GM10266 (cell line): Measurements from ENCODE around the gene THBD.

ENCODE experiments used
- DNase-seq: peaks from one replicate; pipeline ENCODE4 v3.0.0; 2012; ENCODE audit errors: extremely low spot score
- TF ChIP-seq, protein P1 (sequence below): IDR thresholded peaks from 2 replicates; pipeline ENCODE4 v1.5.1; 2012; ENCODE audit warnings: mild to moderate bottlenecking, low read depth; ENCODE audit not compliant: control insufficient read depth, insufficient read depth; ENCODE audit errors: missing control alignments

THBD gene

DNA sequence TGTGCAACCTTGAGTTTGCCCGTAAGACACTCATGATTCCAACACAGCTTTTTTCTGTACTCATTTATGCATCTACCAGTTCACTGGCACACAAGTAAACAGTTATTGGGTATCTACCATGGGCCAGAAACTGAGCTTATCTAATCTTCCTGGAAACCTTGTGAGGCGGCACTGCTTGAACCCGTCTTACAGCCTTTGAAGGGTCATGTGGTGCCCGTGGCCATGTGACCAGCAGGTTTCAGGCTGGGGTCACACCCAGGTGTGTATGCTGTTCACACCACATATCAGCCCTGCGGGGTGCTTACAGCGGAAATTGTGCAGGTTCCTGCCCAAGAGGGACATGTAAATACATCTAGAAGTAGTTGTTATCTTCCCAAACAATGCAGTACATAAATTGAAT lies 6.1 kb downstream of the THBD start:
- no peak for DNase-seq

DNA sequence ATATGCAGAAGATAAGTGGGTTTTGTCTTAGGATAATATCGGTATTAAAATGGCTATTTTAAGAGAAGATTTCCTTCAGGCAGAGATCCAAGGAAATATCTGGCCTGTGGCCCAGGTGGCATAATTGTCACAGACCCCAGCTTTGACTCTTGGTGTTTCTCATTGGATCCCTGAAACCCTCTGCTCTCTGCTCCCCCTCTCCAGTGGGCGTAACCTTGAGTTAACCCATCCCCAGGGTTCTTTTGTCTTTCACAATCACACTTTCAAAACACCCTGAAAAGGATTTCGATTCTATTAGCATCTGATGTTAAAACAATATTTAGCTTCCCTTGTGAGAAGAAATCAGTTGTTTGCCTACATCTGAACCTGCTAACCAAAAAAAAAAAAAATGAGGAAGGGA lies 7.2 kb downstream of the THBD start:
- no peak for DNase-seq
- TF ChIP-seq, protein P1, sequence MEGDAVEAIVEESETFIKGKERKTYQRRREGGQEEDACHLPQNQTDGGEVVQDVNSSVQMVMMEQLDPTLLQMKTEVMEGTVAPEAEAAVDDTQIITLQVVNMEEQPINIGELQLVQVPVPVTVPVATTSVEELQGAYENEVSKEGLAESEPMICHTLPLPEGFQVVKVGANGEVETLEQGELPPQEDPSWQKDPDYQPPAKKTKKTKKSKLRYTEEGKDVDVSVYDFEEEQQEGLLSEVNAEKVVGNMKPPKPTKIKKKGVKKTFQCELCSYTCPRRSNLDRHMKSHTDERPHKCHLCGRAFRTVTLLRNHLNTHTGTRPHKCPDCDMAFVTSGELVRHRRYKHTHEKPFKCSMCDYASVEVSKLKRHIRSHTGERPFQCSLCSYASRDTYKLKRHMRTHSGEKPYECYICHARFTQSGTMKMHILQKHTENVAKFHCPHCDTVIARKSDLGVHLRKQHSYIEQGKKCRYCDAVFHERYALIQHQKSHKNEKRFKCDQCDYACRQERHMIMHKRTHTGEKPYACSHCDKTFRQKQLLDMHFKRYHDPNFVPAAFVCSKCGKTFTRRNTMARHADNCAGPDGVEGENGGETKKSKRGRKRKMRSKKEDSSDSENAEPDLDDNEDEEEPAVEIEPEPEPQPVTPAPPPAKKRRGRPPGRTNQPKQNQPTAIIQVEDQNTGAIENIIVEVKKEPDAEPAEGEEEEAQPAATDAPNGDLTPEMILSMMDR, result no peak

More for the DNA sequence above, 6.1 kb downstream of the THBD start:
- TF ChIP-seq, protein P1, result no peak

DNA sequence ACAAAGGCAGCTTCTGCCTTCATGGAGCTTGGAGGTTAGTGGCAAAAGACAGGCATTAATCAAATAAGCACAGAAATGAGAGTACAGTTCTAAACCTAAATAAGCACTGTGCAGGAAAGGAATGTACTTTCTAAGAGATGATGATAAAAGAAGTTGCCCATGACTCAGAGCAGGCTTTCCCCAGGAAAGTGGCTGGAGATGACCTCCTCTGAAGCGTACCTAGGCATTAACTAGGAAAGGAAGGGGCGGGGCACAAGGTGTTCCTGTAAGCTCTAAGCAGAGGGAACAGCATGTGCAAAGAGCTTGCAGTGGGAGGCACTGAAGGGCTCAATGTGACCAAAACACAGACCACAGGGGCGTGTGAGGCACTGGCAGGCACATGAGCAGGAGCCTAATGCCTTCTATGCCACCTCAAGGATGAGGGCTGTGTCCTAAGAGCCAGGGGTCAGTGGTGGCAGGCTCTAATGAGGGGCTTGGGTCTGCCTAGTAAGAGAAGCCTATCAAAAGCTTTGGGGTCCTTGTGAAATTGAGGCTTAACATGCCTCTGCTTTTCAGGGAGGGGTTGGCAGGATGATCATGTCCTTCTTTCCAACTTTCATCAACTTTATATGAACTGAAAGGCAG lies 9.5 kb downstream of the THBD start:
- DNase-seq, result no peak
- TF ChIP-seq, protein P1, result no peak

DNA sequence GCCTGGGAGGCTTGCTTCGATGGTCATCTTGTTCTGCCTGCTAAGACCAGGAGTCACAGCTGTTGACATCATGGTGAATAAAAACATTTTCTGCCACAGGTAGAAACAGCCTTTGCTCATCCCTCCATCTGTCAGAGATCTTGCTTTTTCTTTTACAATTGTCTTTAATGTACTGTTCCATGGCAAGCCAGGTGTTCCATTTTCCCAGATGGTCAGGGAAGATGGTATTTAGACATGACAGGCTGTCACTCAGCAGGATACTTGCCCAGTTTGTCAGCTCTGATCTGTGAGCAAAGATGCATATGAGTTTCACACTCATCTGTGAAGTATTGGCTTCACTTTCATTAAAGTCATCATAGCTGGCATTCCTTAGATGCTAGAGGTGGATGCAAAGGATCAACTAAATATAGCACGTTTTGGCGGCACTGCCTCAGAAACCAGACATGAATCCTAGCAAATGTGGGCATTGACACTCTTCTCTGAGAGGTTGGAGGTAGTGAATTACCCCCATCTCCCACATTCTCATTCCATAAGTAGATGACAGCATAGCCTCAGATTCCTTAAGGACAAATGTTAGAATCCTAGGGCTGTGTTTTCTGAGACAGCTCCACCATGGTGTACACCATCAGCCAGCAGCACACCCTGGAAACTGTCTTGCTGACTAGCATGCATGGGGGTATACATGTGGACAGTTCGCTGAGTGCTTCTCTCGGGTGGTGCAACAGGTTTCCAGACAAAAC lies 10.2 kb downstream of the THBD start:
- TF ChIP-seq, protein P1, result no peak
- DNase-seq, result no peak

DNA sequence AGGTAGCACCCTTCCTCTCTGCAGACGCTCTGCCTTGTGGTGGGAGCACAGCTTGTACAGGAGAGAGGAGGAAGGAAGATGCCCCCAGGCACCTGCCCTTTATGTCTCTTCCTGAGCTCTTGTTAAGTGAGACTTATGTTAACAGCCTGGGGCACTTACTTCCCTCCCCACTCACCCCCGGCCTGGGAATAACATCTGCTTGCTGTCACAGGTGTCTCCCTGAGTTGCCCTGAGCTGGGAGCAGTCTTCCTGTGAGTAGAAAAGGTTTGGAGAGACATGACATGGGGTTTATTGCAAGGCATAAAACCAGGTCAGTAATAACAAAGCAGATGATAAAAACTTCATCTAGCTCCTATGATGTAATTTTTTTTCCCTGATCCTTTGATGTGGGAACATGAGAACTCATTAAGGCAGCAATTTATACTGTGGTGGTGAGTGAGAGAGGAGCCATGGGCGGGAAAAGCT lies 12.4 kb downstream of the THBD start:
- TF ChIP-seq, protein P1, result no peak
- no peak for DNase-seq

DNA sequence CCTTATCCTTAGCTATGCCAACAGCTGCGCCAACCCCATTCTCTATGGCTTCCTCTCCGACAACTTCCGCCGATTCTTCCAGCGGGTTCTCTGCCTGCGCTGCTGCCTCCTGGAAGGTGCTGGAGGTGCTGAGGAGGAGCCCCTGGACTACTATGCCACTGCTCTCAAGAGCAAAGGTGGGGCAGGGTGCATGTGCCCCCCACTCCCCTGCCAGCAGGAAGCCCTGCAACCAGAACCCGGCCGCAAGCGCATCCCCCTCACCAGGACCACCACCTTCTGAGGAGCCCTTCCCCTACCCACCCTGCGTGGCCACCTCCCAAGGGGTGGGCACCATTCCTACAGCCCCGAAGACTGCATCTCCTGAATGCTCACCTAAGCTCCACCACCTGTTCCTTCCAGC lies 13.1 kb downstream of the THBD start:
- TF ChIP-seq, protein P1, result no peak
- DNase-seq, result no peak

DNA sequence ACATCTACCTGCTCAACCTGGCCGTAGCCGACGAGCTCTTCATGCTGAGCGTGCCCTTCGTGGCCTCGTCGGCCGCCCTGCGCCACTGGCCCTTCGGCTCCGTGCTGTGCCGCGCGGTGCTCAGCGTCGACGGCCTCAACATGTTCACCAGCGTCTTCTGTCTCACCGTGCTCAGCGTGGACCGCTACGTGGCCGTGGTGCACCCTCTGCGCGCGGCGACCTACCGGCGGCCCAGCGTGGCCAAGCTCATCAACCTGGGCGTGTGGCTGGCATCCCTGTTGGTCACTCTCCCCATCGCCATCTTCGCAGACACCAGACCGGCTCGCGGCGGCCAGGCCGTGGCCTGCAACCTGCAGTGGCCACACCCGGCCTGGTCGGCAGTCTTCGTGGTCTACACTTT lies 13.7 kb downstream of the THBD start:
- TF ChIP-seq, protein P1, result no peak
- no peak for DNase-seq
